HFFc6 (cell line): ENCODE data around the gene FRY. TPM values are rescaled to one million over a fixed set of nuclear protein-coding genes. Genes with fewer than 3 reads are reported as not detected.
"Not testable (repeated sequence)": the region's sequence is repeated elsewhere in the genome, so short reads cannot be mapped to it uniquely, and the experiment has no call there.

ENCODE experiments used
- DNase-seq: peaks from one replicate; pipeline ENCODE4 v3.0.0-alpha.2; 2018
- H3K27ac Mint-ChIP-seq: 2 replicates; pipeline ENCODE4 v1.8.0; 2020; ENCODE audit warnings: mild to moderate bottlenecking, mixed read lengths
- H3K27me3 Mint-ChIP-seq: 2 replicates; pipeline ENCODE4 v1.8.0; 2021; ENCODE audit warnings: mild to moderate bottlenecking, moderate library complexity, mixed read lengths; ENCODE audit not compliant: insufficient read depth
- H3K36me3 Mint-ChIP-seq: 2 replicates; pipeline ENCODE4 v1.8.0; 2021; ENCODE audit warnings: low read depth, mixed read lengths
- H3K4me1 Mint-ChIP-seq: 2 replicates; pipeline ENCODE4 v1.8.0; 2020; ENCODE audit warnings: low read depth, mixed read lengths
- H3K4me3 Mint-ChIP-seq: 2 replicates; pipeline ENCODE4 v1.8.0; 2020; ENCODE audit warnings: mild to moderate bottlenecking, moderate library complexity, mixed read lengths
- H3K9me3 Mint-ChIP-seq: 2 replicates; pipeline ENCODE4 v1.8.0; 2020; ENCODE audit warnings: mild to moderate bottlenecking, mixed read lengths
- long read RNA-seq: library from polyadenylated mRNA; unstranded; transcript quantifications from one replicate; pipeline ENCODE4 v2.0.0, GENCODE V29; 2019
- total RNA-seq, 6 experiments: library from RNA; stranded (reverse); fragmentation: NEBNext Ultra II Directional; extraction: Animal tissue kit (Norgen Biotek cat#: 25700); gene quantifications; 2 replicates in 1 of 6; 3 replicates in 5 of 6; pipeline ENCODE4 v1.2.3, GENCODE V29; 2021
- TF ChIP-seq, protein P1 (sequence below): fragments of 200-600 bp; sonication (generic); IDR thresholded peaks from 2 replicates; pipeline ENCODE4 v1.5.0; 2021; ENCODE audit warnings: antibody characterized with exemption, mild to moderate bottlenecking

Gene FRY
- 10 to 100 TPM; 12.3 to 19.2 (median 13.8) TPM for total RNA-seq
- long read RNA-seq, partial matches to known transcripts = 7 of 8 reads
- long read RNA-seq, other reads (novel, unspliced or antisense) = 1 of 8 reads

DNA sequence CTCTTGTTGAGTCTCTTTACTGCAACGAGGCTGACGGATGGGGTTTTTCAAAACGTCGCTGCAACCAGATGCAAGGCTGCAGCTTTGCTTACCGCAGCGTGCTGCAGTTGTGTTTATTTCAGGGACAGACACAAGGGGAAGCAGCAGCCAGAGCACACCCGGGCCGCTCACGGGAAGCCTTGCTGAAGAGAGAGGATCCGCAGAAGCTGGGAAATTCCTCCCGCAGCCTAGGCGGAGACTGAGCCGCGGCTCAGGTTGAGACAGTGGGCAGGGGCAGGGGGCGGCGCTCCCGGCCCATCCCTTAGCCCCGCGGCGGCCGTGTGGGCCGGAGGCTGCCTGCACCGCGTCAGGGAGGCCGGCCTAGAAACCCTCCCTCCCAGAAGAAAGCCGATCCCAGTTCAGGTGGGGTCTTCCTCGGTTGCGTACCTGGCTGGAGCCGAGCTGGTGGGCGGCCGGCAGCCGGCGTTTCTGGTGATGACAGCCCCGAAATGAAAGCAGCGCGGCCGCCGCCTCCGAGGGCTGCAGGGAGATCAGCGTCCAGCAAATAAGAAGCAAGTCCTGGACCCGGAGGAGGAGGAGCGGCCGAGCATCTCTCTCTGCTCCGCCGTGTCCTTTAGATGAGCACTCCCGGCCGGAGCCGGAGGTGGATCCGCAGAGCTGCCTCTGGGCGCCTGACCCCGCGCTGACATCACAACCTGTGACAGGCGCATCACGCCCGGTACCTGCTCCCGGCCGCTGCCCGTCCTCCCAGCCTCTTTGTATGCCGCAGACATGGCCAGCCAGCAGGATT is at the start of gene FRY:
Gene FRY, plus strand, starts transcription at position 750 of the 790 bp plus-strand sequence. Its CDS starts 22 bp downstream, at position 772.
- peak; percentile 46 for DNase-seq
- peaks cover 54% of the 10 kb centered on the region for H3K4me1 Mint-ChIP-seq
- H3K36me3 Mint-ChIP-seq = no peaks in the 10 kb centered on the region
- peak within 1 kb of the TSS; percentile 65 for H3K27ac Mint-ChIP-seq
- TF ChIP-seq, protein P1, sequence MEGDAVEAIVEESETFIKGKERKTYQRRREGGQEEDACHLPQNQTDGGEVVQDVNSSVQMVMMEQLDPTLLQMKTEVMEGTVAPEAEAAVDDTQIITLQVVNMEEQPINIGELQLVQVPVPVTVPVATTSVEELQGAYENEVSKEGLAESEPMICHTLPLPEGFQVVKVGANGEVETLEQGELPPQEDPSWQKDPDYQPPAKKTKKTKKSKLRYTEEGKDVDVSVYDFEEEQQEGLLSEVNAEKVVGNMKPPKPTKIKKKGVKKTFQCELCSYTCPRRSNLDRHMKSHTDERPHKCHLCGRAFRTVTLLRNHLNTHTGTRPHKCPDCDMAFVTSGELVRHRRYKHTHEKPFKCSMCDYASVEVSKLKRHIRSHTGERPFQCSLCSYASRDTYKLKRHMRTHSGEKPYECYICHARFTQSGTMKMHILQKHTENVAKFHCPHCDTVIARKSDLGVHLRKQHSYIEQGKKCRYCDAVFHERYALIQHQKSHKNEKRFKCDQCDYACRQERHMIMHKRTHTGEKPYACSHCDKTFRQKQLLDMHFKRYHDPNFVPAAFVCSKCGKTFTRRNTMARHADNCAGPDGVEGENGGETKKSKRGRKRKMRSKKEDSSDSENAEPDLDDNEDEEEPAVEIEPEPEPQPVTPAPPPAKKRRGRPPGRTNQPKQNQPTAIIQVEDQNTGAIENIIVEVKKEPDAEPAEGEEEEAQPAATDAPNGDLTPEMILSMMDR = peak; percentile 26
- peak within 1 kb of the TSS; percentile 92 for H3K4me3 Mint-ChIP-seq
- no peaks in the 10 kb centered on the region for H3K27me3 Mint-ChIP-seq
- no peaks in the 10 kb centered on the region for H3K9me3 Mint-ChIP-seq

DNA sequence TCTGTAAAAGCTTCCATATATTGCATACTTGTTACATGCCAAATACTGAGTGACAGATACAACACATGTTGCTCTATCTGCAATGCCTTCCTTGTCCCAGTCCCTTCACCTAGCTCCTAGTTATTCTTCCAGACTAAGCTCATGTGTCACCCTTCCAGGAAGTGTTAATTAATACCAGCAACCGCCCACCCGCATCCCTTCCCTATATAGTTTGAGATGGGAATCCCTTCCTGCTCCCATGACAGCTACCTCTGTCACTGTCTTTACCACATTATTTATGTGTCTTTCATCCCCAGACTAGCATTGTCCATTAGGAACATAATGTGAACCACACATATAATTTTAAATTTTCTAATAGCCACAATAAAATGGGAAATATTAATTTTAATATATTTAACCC is 49.5 kb upstream of the FRY start:
- Mint-ChIP-seq H3K36me3 (no peaks in the 10 kb centered on the region), H3K4me1 (peaks cover 11% of the 10 kb centered on the region), H3K4me3 (no peak overlapping the region), H3K27ac (no peak overlapping the region; the same call in 1 of the 2 replicates), H3K27me3 (peaks cover 3% of the 10 kb centered on the region), H3K9me3 (no peaks in the 10 kb centered on the region)
- TF ChIP-seq, protein P1 = no peak
- no peak for DNase-seq

DNA sequence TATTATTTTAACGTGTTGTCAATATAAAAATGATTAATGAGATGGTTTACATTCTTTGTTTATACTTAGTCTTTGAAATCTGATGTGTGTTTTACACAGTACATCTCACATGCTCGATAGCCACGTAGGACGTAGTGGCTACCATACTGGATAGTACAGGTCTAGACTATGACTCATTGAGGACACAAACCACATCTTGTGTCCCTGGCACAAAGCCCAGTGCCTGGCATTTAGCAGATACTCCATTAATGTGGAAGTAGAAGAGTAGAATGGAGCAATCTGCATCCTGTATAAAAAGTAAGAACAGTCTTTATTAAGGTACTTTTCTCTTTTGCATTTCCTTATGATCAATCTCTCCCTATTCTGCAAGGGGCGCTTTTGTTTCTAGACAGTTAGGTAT is 49.0 kb upstream of the FRY start:
- Mint-ChIP-seq H3K36me3 (no peaks in the 10 kb centered on the region), H3K4me1 (peaks cover 11% of the 10 kb centered on the region), H3K4me3 (no peak overlapping the region), H3K27ac (no peak overlapping the region), H3K9me3 (no peaks in the 10 kb centered on the region), H3K27me3 (peaks cover 3% of the 10 kb centered on the region)
- peak; percentile 93 for DNase-seq
- TF ChIP-seq, protein P1 = no peak

DNA sequence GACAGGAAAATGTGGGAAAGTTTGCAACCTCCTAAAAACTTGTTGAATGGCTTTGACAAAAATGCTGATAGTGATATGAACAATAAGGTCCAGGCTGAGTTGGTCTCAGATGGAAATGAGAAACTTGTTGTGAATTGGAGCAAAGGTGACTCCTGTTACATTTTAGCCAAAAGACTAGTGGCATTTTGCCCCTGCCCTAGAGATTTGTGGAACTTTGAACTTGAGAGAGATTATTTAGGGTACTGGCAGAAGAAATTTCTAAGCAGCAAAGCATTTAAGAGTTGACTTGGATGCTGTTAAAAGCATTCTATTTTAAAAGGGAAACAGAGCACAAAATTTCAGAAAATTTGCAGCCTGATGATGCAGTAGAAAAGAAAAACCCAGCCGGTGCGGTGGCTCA is 47.9 kb upstream of the FRY start:
- H3K27ac Mint-ChIP-seq, H3K4me3 Mint-ChIP-seq, H3K9me3 Mint-ChIP-seq, H3K27me3 Mint-ChIP-seq, H3K36me3 Mint-ChIP-seq, DNase-seq: not testable (repeated sequence)
- peaks cover 11% of the 10 kb centered on the region for H3K4me1 Mint-ChIP-seq

DNA sequence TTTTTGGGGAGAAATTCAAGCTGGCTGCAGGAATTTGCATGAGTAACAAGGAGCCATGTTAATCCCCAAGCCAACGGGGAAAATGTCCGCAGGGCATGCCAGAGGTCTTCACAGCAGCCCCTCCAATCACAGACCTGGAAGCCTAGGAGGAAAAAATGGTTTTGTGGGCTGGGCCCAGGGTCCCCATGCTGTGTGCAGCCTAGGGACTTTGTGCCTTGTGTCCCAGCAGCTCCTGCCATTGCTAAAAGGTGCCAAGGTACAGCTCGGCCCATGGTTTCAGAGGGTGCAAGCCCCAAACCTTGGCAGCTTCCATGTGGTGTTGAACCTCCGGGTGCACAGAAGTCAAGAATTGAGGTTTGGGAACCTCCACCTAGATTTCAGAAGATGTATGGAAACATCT is 47.2 kb upstream of the FRY start:
- not testable (repeated sequence) for H3K4me3 Mint-ChIP-seq, H3K27me3 Mint-ChIP-seq, H3K9me3 Mint-ChIP-seq, H3K27ac Mint-ChIP-seq, DNase-seq, H3K36me3 Mint-ChIP-seq
- peaks cover 11% of the 10 kb centered on the region for H3K4me1 Mint-ChIP-seq

DNA sequence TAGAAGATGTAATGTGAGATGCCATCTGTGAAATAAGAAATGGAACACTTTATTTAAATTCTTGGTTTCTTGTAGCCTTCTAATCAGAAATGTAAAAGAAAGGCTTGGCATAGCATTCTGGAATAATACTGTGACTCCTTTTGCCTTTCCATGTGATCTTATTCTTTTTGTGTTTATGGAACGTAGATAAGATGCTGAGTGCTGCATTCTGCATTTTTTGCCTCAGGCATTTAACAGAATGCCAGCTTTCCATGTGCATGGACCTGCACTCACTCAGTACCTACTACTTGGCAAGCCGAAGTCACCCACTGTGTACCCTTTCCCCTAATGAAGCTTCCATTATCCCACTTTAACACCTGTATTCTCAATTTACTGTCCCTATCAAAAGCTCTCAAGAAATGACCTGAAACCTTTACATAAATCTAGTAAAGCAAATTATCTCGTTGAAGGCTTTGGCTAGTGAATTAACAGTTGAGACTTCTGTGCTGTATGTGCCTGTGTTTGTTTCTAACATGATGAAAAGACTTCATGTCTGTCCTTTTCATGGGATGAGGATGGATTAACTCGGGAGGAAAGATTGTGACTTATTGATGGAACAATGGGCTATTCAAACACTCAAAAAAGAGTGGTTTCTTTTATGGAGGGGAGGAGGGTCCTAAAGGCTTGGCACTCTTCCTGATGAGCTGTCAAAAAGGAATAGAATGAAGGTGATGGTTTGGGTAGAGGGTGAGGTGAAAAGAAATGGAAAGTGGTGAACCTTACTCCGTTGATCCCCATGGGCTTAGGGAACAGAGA is 44.7 kb upstream of the FRY start:
- H3K4me1 Mint-ChIP-seq = peaks cover 10% of the 10 kb centered on the region

More for the DNA sequence above, 44.7 kb upstream of the FRY start:
- Mint-ChIP-seq H3K27me3 (peaks cover 2% of the 10 kb centered on the region), H3K27ac (no peak overlapping the region), H3K4me3 (no peak overlapping the region), H3K36me3 (no peaks in the 10 kb centered on the region), H3K9me3 (no peaks in the 10 kb centered on the region)
- no peak for DNase-seq
- TF ChIP-seq, protein P1 = no peak
